MM.1S (cell line): Measurements from ENCODE around the gene CBARP.
A peak's percentile ranks its signal among the peaks of the same experiment; 100 is the strongest.

ENCODE experiments used
- DNase-seq: peaks from one replicate; pipeline ENCODE4 v3.0.0-alpha.2; 2015
- H2AFZ ChIP-seq: fragments of 300-600 bp; sonication (generic); 2 replicates; pipeline ENCODE4 v1.6.0; 2016; ENCODE audit warnings: antibody characterized with exemption, low read length
- H3F3A ChIP-seq: fragments of 300-600 bp; sonication (generic); 2 replicates; pipeline ENCODE4 v1.6.1; 2016; ENCODE audit warnings: mild to moderate bottlenecking, antibody characterized with exemption, low read length, moderate library complexity, mixed read lengths; ENCODE audit not compliant: insufficient read depth
- H3K27ac ChIP-seq: fragments of 300-600 bp; sonication (generic); 2 replicates; pipeline ENCODE4 v1.5.1; 2016; ENCODE audit warnings: mild to moderate bottlenecking, low read length
- H3K27me3 ChIP-seq: fragments of 300-600 bp; sonication (generic); replicated peaks from 2 replicates; pipeline ENCODE4 v1.6.0; 2016; ENCODE audit warnings: low read length; ENCODE audit not compliant: insufficient read depth
- H3K36me3 ChIP-seq: fragments of 300-600 bp; sonication (generic); replicated peaks from 2 replicates; pipeline ENCODE4 v1.6.1; 2016; ENCODE audit warnings: mild to moderate bottlenecking, low read length, mixed read lengths; ENCODE audit not compliant: insufficient read depth
- H3K4me1 ChIP-seq: fragments of 300-600 bp; sonication (generic); 2 replicates; pipeline ENCODE4 v1.6.1; 2016; ENCODE audit warnings: low read length, mixed read lengths
- H3K4me2 ChIP-seq: fragments of 300-600 bp; sonication (generic); 2 replicates; pipeline ENCODE4 v1.6.0; 2016; ENCODE audit warnings: low read depth, low read length
- H3K4me3 ChIP-seq: fragments of 300-600 bp; sonication (generic); 2 replicates; pipeline ENCODE4 v1.5.1; 2016; ENCODE audit warnings: low read length, mixed read lengths
- H3K79me2 ChIP-seq: fragments of 300-600 bp; sonication (generic); 2 replicates; pipeline ENCODE4 v1.6.1; 2016; ENCODE audit warnings: mixed run types, low read length, mixed read lengths
- H3K9ac ChIP-seq: fragments of 300-600 bp; sonication (generic); 2 replicates; pipeline ENCODE4 v1.6.1; 2016; ENCODE audit warnings: low read length, mixed read lengths
- H3K9me2 ChIP-seq: fragments of 300-600 bp; sonication (generic); replicated peaks from 2 replicates; pipeline ENCODE4 v1.6.1; 2016; ENCODE audit warnings: mild to moderate bottlenecking, low read length, mixed read lengths; ENCODE audit not compliant: insufficient read depth
- H3K9me3 ChIP-seq: fragments of 300-600 bp; sonication (generic); replicated peaks from 2 replicates; pipeline ENCODE4 v1.6.1; 2016; ENCODE audit warnings: mild to moderate bottlenecking, low read length, mixed read lengths; ENCODE audit not compliant: insufficient read depth
- H4K20me1 ChIP-seq: fragments of 300-600 bp; sonication (generic); 2 replicates; pipeline ENCODE4 v1.6.1; 2016; ENCODE audit warnings: mild to moderate bottlenecking, low read length, moderate library complexity, mixed read lengths; ENCODE audit not compliant: insufficient read depth
- CTCF ChIP-seq: fragments of 300-600 bp; sonication (generic); IDR thresholded peaks from 2 replicates; pipeline ENCODE4 v1.5.1; 2016; ENCODE audit warnings: antibody characterized with exemption, low read length, mixed read lengths
- EZH2 ChIP-seq: fragments of 300-600 bp; sonication (generic); optimal IDR thresholded peaks from 2 replicates; pipeline ENCODE3; 2017; ENCODE audit warnings: low read depth, mild to moderate bottlenecking, antibody characterized with exemption, low read length, mixed read lengths
- EZH2phosphoT487 ChIP-seq: fragments of 300-600 bp; sonication (generic); IDR thresholded peaks from 2 replicates; pipeline ENCODE4 v1.6.1; 2018; ENCODE audit warnings: antibody characterized with exemption, low read length

The CBARP gene

DNA sequence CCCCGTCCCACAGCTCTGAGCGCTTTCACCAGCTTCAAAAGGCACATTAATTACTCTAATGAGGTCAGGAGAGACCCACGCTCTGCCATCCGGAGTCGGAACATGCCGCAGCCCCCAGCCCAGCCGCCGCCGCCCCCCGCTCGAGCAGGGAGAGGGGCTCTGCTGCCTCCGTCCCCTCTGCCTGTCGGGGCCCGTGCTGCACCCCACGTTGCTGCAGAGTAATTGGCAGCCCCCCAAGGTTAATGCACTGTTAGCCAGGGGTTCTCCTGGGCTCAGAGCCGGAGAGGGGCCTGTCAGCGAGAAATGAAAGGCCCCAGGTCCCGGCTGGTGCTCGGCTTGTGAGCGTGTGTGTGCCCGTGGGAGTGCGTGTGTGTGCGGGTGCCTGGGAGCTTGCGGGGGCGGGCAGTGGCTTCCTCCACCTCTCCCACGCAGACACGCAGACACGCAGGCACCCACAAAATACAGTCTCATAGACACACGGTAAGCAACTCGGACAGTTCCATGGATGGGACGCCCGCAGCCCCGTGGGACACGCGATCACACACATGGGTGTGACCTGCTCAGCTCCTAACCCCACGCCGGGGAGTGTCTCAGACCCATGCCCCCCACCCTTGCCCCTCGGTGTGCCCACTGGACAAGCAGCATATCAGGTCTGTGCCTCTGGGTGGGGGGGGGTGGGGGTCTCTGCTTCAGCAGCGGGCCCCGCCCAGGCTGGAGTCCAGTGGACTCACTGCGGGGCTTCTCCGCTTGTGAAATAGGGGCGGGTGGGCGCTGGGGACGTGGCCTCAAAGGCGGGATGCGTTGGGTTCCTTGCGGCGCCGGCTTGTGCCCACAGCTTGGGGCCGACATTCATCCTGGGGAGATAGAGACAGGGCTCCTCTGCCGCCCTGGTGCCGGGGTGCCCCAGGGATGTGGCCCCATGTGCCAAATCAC lies 43.1 kb upstream of the CBARP start:
- no peak overlapping the region for H3K4me2 ChIP-seq
- H3K27ac ChIP-seq, result no peak overlapping the region
- no peak overlapping the region for H2AFZ ChIP-seq
- H3K79me2 ChIP-seq, result peaks cover 26% of the 10 kb centered on the region
- no peak overlapping the region for H3K9ac ChIP-seq
- peaks cover 7% of the 10 kb centered on the region for H3K4me1 ChIP-seq
- H3K9me2 ChIP-seq, result no peaks in the 10 kb centered on the region
- H3F3A ChIP-seq, result peaks cover 10% of the 10 kb centered on the region
- TF ChIP-seq EZH2phosphoT487 (no peak), EZH2 (no peak), CTCF (no peak)
- no peak overlapping the region for H3K4me3 ChIP-seq
- no peaks in the 10 kb centered on the region for H3K36me3 ChIP-seq
- no peaks in the 10 kb centered on the region for H3K9me3 ChIP-seq
- peaks cover 28% of the 10 kb centered on the region for H3K27me3 ChIP-seq
- no peaks in the 10 kb centered on the region for H4K20me1 ChIP-seq
- no peak for DNase-seq

DNA sequence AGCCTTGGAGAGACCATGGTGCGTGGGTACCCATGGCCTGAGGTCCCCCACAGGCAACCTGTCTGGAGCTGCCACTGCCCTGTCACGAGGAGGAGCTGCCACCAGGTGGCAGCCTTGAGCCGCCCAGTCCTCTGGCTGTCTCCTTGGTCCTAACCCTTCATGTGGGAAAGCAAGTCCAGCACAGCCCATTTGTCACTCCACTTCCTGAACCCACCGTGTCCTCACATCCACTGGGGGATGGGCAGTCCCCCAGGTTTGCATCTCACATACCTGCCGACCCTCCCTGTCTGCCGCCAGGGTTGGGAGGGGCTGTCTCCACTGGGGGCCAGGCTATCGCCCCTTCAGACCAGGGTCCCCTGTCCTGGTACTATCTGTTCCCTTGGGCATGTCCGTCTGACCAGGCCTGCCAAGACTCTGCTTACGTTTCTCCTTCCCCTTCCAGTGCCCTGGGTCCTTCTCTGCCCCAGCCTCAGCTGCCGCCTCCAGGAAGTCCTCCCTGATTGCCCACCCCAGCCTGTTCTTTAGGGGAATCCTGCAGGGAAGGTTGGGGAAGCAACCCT lies 42.1 kb upstream of the CBARP start:
- H3K27ac ChIP-seq, result no peak overlapping the region
- no peak overlapping the region for H3K9ac ChIP-seq
- TF ChIP-seq CTCF (peak; percentile 99), EZH2phosphoT487 (no peak)
- no peaks in the 10 kb centered on the region for H4K20me1 ChIP-seq
- no peaks in the 10 kb centered on the region for H3K9me2 ChIP-seq
- peaks cover 8% of the 10 kb centered on the region for H3K4me1 ChIP-seq
- no peak overlapping the region for H2AFZ ChIP-seq
- peaks cover 27% of the 10 kb centered on the region for H3K79me2 ChIP-seq
- no peak overlapping the region for H3K4me3 ChIP-seq
- H3K9me3 ChIP-seq, result no peaks in the 10 kb centered on the region
- peak; percentile 84 for DNase-seq
- no peak overlapping the region for H3K4me2 ChIP-seq
- peaks cover 17% of the 10 kb centered on the region for H3F3A ChIP-seq
- H3K27me3 ChIP-seq, result peaks cover 22% of the 10 kb centered on the region
- H3K36me3 ChIP-seq, result peaks cover under 1% of the 10 kb centered on the region; the same call in 1 of the 2 replicates

GRCh38 chr19:1278713-1279660 lies 41.2 kb upstream of the CBARP start:
- no peak for DNase-seq
- no peaks in the 10 kb centered on the region for H3K9me2 ChIP-seq
- H3K4me2 ChIP-seq, result no peak overlapping the region
- peaks cover 13% of the 10 kb centered on the region for H3K4me1 ChIP-seq
- H3F3A ChIP-seq, result peaks cover 24% of the 10 kb centered on the region
- no peaks in the 10 kb centered on the region for H3K9me3 ChIP-seq
- no peak overlapping the region for H2AFZ ChIP-seq
- no peak overlapping the region for H3K9ac ChIP-seq
- H3K27me3 ChIP-seq, result peaks cover 14% of the 10 kb centered on the region
- TF ChIP-seq CTCF (no peak), EZH2phosphoT487 (no peak), EZH2 (no peak)
- no peak overlapping the region for H3K4me3 ChIP-seq
- H4K20me1 ChIP-seq, result no peaks in the 10 kb centered on the region
- H3K79me2 ChIP-seq, result peaks cover 36% of the 10 kb centered on the region
- no peak overlapping the region for H3K27ac ChIP-seq
- H3K36me3 ChIP-seq, result peaks cover 9% of the 10 kb centered on the region
